ENCODE measurements around the gene PRRT2. TPM values are rescaled to one million over a fixed set of nuclear protein-coding genes. Genes with fewer than 3 reads are reported as not detected.

PRRT2 gene
- total and polyA plus RNA-seq, 8 donors = 0.35 to 3.2 (median 0.70) TPM

DNA sequence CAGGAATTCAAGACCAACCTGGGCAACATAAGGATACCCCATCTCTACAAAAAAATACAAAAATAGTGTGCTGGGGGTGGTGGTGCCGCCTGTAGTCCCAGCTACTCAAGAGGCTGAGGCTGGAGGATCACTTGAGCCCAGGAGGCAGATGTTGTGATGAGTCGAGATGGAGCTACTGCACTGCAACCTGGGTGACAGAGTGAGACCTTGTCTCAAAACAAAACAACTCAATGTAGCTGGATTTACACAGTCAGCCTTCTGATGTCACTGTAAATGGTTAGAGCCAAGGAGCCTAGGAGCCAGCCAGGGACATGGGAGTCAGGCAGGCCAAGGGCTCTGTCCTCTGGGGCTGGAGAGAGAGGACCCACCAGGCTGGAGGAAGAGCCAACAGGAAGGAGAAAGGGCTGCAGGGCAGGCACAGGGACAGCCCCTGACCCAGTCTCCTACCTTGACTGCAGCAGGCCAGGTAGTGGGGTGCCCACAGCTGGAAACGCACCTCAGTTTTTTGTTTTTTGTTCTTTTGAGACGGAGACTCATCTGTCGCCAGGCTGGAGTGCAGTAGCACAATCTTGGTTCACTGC, 42.6 kb downstream of the PRRT2 start:
- intact Hi-C loops (cut with DNase I) = no loop called here
- WGBS, 2 donors = 84 to 88% methylated on average over 5 of the region's 5 CpGs
- Histone ChIP-seq H3K4me3 (no peak overlapping the region), H3K36me3 (peaks cover 0 to under 1% (median 0%) of the 10 kb centered on the region in 3 donors), H3K27me3 (no peaks in the 10 kb centered on the region), H3K27ac (no peak overlapping the region), H3K4me1 (no peaks in the 10 kb centered on the region), H3K9me3 (no peaks in the 10 kb centered on the region)
- TF ChIP-seq, protein P1, sequence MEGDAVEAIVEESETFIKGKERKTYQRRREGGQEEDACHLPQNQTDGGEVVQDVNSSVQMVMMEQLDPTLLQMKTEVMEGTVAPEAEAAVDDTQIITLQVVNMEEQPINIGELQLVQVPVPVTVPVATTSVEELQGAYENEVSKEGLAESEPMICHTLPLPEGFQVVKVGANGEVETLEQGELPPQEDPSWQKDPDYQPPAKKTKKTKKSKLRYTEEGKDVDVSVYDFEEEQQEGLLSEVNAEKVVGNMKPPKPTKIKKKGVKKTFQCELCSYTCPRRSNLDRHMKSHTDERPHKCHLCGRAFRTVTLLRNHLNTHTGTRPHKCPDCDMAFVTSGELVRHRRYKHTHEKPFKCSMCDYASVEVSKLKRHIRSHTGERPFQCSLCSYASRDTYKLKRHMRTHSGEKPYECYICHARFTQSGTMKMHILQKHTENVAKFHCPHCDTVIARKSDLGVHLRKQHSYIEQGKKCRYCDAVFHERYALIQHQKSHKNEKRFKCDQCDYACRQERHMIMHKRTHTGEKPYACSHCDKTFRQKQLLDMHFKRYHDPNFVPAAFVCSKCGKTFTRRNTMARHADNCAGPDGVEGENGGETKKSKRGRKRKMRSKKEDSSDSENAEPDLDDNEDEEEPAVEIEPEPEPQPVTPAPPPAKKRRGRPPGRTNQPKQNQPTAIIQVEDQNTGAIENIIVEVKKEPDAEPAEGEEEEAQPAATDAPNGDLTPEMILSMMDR (IDR thresholded peaks at IDR 0.05) = no peak
- DNase-seq (no peak), FAIRE-seq (no peak), ATAC-seq (no peak)

DNA sequence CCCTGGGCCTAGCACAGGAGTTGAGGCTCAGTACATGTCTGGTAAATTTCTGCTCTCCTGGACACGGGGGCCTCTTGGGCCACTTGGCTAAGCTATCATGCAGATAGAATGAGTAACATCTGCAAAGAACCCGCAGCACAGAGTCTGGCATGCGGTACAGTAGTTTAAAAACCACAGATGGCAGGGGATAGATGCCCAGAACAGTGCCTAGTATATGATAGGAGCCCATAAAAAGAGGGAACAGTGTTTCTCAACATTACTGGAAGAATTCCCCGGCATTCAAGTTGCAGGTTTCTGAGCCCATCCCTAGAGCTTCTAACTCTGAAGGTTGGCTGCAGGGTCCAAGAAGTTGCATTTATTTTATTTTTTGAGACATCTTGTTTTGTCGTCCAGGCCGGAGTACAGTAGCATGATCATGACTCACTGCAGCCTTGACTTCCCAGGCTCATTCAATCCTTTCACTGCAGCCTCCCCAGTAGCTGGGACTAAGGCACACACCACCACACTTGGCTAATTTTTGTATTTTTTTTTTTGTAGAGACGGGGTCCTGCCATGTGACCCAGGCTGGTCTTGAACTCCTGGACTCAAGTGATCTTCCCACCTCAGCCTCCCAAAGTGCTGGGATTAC, 45.3 kb downstream of the PRRT2 start:
- Histone ChIP-seq H3K4me1 (peaks cover 0 to 12% (median 11%) of the 10 kb centered on the region in 3 donors), H3K27ac (no peak overlapping the region), H3K9me3 (no peaks in the 10 kb centered on the region), H3K36me3 (peaks cover 0 to 9% (median 0%) of the 10 kb centered on the region in 3 donors), H3K4me3 (no peak overlapping the region), H3K27me3 (no peaks in the 10 kb centered on the region)
- intact Hi-C loops (cut with DNase I) = no loop called here
- WGBS, 2 donors = 76 to 85% methylated on average over 7 of the region's 7 CpGs
- ATAC-seq (no peak), FAIRE-seq (no peak), DNase-seq (no peak)
- TF ChIP-seq, protein P1 (IDR thresholded peaks at IDR 0.05) = no peak

GRCh38 chr16:29858149-29858849, 46.3 kb downstream of the PRRT2 start:
- peak in 1 of 6 donors; percentile 58 for DNase-seq
- H3K4me3 ChIP-seq = no peak overlapping the region
- peaks cover 0 to 9% (median 0%) of the 10 kb centered on the region in 3 donors for H3K36me3 ChIP-seq
- intact Hi-C loops (cut with DNase I) = no loop called here
- no peaks in the 10 kb centered on the region for H3K9me3 ChIP-seq
- ATAC-seq = no peak
- H3K4me1 ChIP-seq = peaks cover 0 to 13% (median 11%) of the 10 kb centered on the region in 3 donors
- H3K27ac ChIP-seq = no peak overlapping the region
- FAIRE-seq = no peak
- WGBS, 2 donors = 50 to 53% methylated on average over 10 of the region's 10 CpGs
- TF ChIP-seq, protein P1 (IDR thresholded peaks at IDR 0.05) = no peak
- no peaks in the 10 kb centered on the region for H3K27me3 ChIP-seq

DNA sequence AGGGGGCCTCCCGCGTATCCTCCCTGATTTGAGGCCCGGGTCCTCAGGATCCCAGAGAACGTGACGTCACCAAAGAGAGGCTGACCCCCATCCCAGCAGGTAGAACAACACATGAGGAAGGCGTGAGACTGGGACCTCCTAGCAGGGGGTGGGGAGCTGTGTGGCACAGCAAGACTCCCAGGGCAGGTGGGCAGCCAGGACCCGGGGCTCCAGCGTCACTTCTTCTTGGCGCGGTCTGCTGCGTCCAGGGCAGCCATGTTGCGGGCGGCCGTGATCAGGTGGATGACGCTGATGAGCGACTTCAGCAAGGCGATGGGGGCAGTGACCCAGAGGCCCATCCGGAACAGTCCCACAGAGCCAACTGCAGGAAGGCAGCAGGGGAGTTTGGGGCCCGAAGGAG, 47.0 kb downstream of the PRRT2 start:
- TF ChIP-seq, protein P1 (IDR thresholded peaks at IDR 0.05) = no peak
- Histone ChIP-seq H3K27ac (no peak overlapping the region), H3K9me3 (no peaks in the 10 kb centered on the region), H3K4me3 (no peak overlapping the region), H3K4me1 (peaks cover 0 to 16% (median 11%) of the 10 kb centered on the region in 3 donors), H3K36me3 (peaks cover 0 to 9% (median 0%) of the 10 kb centered on the region in 3 donors), H3K27me3 (no peaks in the 10 kb centered on the region)
- DNase-seq = no peak
- no peak for ATAC-seq
- intact Hi-C loops (cut with DNase I) = no loop called here
- FAIRE-seq = no peak
- WGBS, 2 donors = 91 to 95% methylated on average over 18 to 19 of the region's 19 CpGs

Measured in pancreas (tissue), 10 donors.